Fibroblast of lung (primary cell): Measurements from ENCODE around the gene TNFRSF21.

ENCODE experiments used
- CTCF ChIP-seq, 2 donors: IDR thresholded peaks in 1 of 2; conservative IDR thresholded peaks in 1 of 2; 1 replicate in 1 of 2; 2 replicates in 1 of 2; pipeline ENCODE4 v1.5.1; 2011 to 2012; ENCODE audit warnings: low read length in 2 of 2, control low read depth in 1 of 2, inconsistent platforms in 1 of 2, low read depth in 1 of 2, mild to moderate bottlenecking in 1 of 2
- EZH2 ChIP-seq: IDR thresholded peaks from 2 replicates; pipeline ENCODE4 v1.5.1; 2012; ENCODE audit warnings: low read length, control low read depth, mild to moderate bottlenecking; ENCODE audit errors: missing control alignments

- TF ChIP-seq CTCF (conservative IDR thresholded peaks at IDR 0.05 in 1 of 2, IDR thresholded peaks at IDR 0.05 in 1 of 2; ENCODE audit: low read depth in 1 of 2, low read length in 2 of 2), result no peak
- TF ChIP-seq EZH2, result no peak
Measured at GRCh38 chr6:47229255-47229654, 80.5 kb downstream of the TNFRSF21 start.
